GM21390 (cell line): Measurements from ENCODE around the gene RNFT2.

Source experiments
- ATAC-seq: cut with Tn5 transposase; IDR thresholded peaks from one replicate; pipeline ENCODE4 v1.9.1; 2021; ENCODE audit not compliant: unreplicated experiment

Gene RNFT2

GRCh38 chr12:116833474-116833873 lies 95.4 kb downstream of the RNFT2 start:
- no peak for ATAC-seq

- ATAC-seq, result no peak
Observed at GRCh38 chr12:116835484-116835883, 97.4 kb downstream of the RNFT2 start.

- ATAC-seq, result no peak
Observed at GRCh38 chr12:116837097-116837496, 99.0 kb downstream of the RNFT2 start.

- ATAC-seq, result no peak
Observed at GRCh38 chr12:116838365-116838764, 100.2 kb downstream of the RNFT2 start.

GRCh38 chr12:116839287-116839830 lies 101.2 kb downstream of the RNFT2 start:
- no peak for ATAC-seq

GRCh38 chr12:116843085-116843484 lies 105.0 kb downstream of the RNFT2 start:
- no peak for ATAC-seq

GRCh38 chr12:116849216-116849615 lies 111.1 kb downstream of the RNFT2 start:
- ATAC-seq, result no peak

- no peak for ATAC-seq
Observed at GRCh38 chr12:116852303-116852702, 114.2 kb downstream of the RNFT2 start.

GRCh38 chr12:116853507-116853906 lies 115.4 kb downstream of the RNFT2 start:
- ATAC-seq, result no peak

- no peak for ATAC-seq
Observed at GRCh38 chr12:116855744-116856470, 117.8 kb downstream of the RNFT2 start.

GRCh38 chr12:116856729-116857128 lies 118.6 kb downstream of the RNFT2 start:
- ATAC-seq, result no peak

- no peak for ATAC-seq
Observed at GRCh38 chr12:116859079-116859478, 121.0 kb downstream of the RNFT2 start.

- no peak for ATAC-seq
Observed at GRCh38 chr12:116860263-116860662, 122.1 kb downstream of the RNFT2 start.

GRCh38 chr12:116861320-116861719 lies 123.2 kb downstream of the RNFT2 start:
- peak; percentile 76 for ATAC-seq

- ATAC-seq, result no peak
Observed at GRCh38 chr12:116862167-116862566, 124.1 kb downstream of the RNFT2 start.

- ATAC-seq, result no peak
Observed at GRCh38 chr12:116863275-116863767, 125.2 kb downstream of the RNFT2 start.

- ATAC-seq, result no peak
Observed at GRCh38 chr12:116864371-116865160, 126.5 kb downstream of the RNFT2 start.

- no peak for ATAC-seq
Observed at GRCh38 chr12:116867523-116867922, 129.4 kb downstream of the RNFT2 start.

- ATAC-seq, result no peak
Observed at GRCh38 chr12:116870306-116870705, 132.2 kb downstream of the RNFT2 start.

- ATAC-seq, result no peak
Observed at GRCh38 chr12:116874324-116874995, 136.3 kb downstream of the RNFT2 start.

GRCh38 chr12:116876151-116876869 lies 138.2 kb downstream of the RNFT2 start:
- no peak for ATAC-seq
